Progenitor cell of endocrine pancreas (in vitro differentiated cells): ENCODE results near the gene ITGAX. TPM values are rescaled to one million over a fixed set of nuclear protein-coding genes. Genes with fewer than 3 reads are reported as not detected.

Source experiments
- DNase-seq: peaks from one replicate; pipeline ENCODE4 v3.0.0; 2021; ENCODE audit warnings: low spot score; ENCODE audit not compliant: unreplicated experiment
- H3K27ac Mint-ChIP-seq: 2 replicates; pipeline ENCODE4 v1.8.0; 2021; ENCODE audit warnings: mild to moderate bottlenecking, moderate library complexity, mixed read lengths
- H3K27me3 Mint-ChIP-seq: 2 replicates; pipeline ENCODE4 v1.8.0; 2021; ENCODE audit warnings: mixed read lengths
- H3K36me3 Mint-ChIP-seq: 2 replicates; pipeline ENCODE4 v1.8.0; 2022; ENCODE audit warnings: mixed read lengths; ENCODE audit not compliant: insufficient read depth
- H3K4me1 Mint-ChIP-seq: 2 replicates; pipeline ENCODE4 v1.8.0; 2021; ENCODE audit warnings: low read depth, mixed read lengths
- H3K4me3 Mint-ChIP-seq: 2 replicates; pipeline ENCODE4 v1.8.0; 2021; ENCODE audit warnings: low read depth, mild to moderate bottlenecking, moderate library complexity, mixed read lengths
- H3K9me3 Mint-ChIP-seq: 2 replicates; pipeline ENCODE4 v1.8.0; 2021; ENCODE audit warnings: low read depth, mixed read lengths
- total RNA-seq: library from RNA; stranded (reverse); gene quantifications from 2 replicates; pipeline ENCODE4 v1.2.1, GENCODE V29; 2021
- TF ChIP-seq, protein P1 (sequence below): fragments of 200-600 bp; sonication (generic); IDR thresholded peaks from one replicate; pipeline ENCODE4 v1.5.0; 2021; ENCODE audit warnings: antibody characterized with exemption, mild to moderate bottlenecking; ENCODE audit not compliant: unreplicated experiment

ITGAX gene
- total RNA-seq, 1 donor from 2014 or later, result not detected

DNA sequence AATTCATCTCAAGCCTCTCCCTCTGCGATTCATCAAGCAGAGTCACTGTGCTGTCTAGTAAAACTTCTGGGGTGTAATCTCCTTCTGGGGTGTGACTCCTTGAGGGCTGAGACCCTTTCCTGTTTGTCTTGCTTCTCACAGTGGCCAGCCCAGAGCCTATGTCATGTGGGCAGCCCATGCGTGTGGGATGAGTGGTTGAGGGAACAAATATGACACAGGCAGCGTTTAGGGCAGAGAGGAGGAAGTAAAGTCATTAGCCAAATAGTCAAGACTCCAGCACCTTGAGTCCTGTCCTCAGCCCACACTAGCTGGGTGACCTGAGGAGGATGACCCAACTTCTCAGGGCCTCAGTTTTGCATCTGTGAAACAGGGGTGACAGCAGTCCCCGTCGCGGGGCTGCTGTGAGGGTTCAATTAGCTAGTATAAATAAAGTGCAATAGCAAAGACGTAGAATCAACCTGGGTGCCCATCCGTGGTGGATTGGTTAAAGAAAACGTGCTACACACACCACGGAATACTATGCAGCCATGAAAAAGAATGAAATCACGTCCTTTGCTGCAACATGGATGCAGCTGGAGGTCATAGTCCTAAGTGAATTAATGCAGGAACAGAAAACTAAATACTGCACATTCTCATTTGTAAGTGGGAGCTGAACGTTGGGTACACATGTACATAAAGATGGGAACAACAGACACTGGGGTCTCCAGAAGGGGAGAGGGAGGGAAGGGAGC lies 4.5 kb upstream of the ITGAX start:
- Mint-ChIP-seq H3K27me3 (peaks cover 27% of the 10 kb centered on the region), H3K4me1 (no peaks in the 10 kb centered on the region), H3K9me3 (no peaks in the 10 kb centered on the region), H3K36me3 (no peaks in the 10 kb centered on the region), H3K27ac (no peak overlapping the region), H3K4me3 (no peak overlapping the region)
- DNase-seq, result no peak
- TF ChIP-seq, protein P1, sequence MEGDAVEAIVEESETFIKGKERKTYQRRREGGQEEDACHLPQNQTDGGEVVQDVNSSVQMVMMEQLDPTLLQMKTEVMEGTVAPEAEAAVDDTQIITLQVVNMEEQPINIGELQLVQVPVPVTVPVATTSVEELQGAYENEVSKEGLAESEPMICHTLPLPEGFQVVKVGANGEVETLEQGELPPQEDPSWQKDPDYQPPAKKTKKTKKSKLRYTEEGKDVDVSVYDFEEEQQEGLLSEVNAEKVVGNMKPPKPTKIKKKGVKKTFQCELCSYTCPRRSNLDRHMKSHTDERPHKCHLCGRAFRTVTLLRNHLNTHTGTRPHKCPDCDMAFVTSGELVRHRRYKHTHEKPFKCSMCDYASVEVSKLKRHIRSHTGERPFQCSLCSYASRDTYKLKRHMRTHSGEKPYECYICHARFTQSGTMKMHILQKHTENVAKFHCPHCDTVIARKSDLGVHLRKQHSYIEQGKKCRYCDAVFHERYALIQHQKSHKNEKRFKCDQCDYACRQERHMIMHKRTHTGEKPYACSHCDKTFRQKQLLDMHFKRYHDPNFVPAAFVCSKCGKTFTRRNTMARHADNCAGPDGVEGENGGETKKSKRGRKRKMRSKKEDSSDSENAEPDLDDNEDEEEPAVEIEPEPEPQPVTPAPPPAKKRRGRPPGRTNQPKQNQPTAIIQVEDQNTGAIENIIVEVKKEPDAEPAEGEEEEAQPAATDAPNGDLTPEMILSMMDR, result no peak

GRCh38 chr16:31351246-31351941 lies 3.6 kb upstream of the ITGAX start:
- Mint-ChIP-seq H3K4me1 (no peaks in the 10 kb centered on the region), H3K4me3 (no peak overlapping the region), H3K36me3 (no peaks in the 10 kb centered on the region), H3K27me3 (peaks cover 27% of the 10 kb centered on the region), H3K9me3 (no peaks in the 10 kb centered on the region), H3K27ac (no peak overlapping the region)
- TF ChIP-seq, protein P1, result no peak
- DNase-seq, result no peak

DNA sequence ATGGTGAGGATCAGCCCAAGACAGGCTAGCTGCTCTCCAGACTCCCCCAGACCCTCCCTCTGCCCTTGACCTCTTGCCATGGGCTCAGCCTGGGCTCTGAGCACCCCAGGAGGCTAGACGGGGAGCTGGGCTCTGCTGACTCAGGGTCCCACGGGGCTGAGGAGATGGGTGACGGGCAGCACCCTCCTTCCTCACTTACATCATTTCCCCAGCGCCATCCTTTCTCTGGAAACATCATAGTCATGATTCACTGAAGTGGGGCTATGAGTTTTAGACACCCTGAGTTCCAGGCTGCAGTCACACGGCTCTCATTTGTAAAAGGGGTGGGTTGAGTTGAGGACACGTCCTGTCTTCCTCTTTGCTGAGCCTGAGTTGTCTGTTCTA lies 3.0 kb upstream of the ITGAX start:
- Mint-ChIP-seq H3K4me3 (no peak overlapping the region), H3K27me3 (peaks cover 27% of the 10 kb centered on the region), H3K4me1 (no peaks in the 10 kb centered on the region), H3K27ac (no peak overlapping the region), H3K36me3 (no peaks in the 10 kb centered on the region), H3K9me3 (no peaks in the 10 kb centered on the region)
- no peak for DNase-seq
- TF ChIP-seq, protein P1, result no peak

DNA sequence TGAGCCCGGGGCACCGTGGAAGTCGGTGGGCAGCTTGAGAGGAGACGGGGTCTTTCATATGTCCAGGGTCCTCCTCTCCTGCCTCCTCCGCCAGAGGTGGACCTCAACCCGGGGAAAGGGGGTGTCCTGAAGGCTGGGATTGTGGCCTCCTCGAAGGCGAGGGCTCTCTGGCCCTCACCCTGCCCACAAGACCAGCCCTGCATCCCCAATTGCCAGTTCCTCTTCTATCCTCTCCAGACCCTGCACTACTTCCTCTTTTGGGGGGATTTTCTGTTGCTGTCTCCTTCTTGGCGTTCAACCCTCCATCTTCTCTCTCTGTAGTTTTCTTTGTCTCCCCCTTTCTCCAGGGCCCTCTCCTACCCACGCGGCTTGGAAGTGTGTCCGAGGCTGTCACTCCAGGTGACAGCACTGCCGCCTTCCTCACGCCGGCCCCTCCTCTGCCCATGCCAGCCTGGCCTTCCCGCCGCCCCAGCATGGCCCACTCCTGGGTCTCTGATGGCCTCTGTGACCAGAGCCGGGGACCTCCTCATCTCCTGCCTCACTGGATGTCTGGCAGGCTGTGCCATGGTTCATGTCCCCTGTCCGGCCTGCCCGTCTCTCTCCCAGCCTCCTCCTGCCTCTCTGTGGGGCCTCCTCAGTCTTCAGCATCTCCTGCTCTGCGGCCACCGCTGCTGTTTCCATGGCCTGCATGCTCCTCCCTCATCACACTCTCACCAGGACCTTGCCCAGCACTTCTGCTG lies 2.4 kb upstream of the ITGAX start:
- DNase-seq, result no peak
- TF ChIP-seq, protein P1, result no peak
- Mint-ChIP-seq H3K4me1 (no peaks in the 10 kb centered on the region), H3K4me3 (no peak overlapping the region), H3K27ac (no peak overlapping the region), H3K27me3 (peaks cover 27% of the 10 kb centered on the region), H3K9me3 (no peaks in the 10 kb centered on the region), H3K36me3 (no peaks in the 10 kb centered on the region)

DNA sequence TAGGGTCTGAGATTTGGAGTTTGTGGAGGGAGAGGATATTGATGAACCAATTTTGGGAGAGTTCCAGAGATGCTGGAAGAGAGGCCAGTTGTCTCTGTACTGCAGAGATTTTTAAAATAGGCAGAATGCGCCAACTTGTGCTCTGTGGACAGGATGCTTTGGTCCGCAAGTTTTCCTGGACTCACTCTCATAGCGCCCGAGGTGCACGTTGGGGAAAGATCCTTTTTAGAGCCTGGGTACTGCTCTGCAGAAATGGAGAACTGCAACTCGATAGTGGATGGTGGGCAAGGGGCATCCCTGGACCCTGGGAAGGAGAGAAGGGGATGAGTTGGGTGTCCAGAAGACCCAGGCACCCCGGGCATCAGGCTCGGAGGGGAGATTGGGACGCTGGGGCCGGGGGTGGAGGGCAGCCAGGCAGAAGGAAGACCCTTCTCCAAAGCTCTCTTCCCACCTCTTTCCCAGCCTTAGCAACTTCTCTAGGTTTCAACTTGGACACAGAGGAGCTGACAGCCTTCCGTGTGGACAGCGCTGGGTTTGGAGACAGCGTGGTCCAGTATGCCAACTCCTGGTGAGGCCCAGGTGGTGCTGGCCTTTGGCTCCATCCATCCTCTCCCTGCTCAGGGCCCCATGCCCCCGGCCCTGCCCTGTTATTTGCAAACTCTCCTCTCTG lies 590 bp downstream of the ITGAX start:
- Mint-ChIP-seq H3K4me1 (no peaks in the 10 kb centered on the region), H3K4me3 (no peak overlapping the region), H3K9me3 (no peaks in the 10 kb centered on the region), H3K27me3 (peaks cover 19% of the 10 kb centered on the region), H3K27ac (no peak overlapping the region), H3K36me3 (no peaks in the 10 kb centered on the region)
- DNase-seq, result no peak
- TF ChIP-seq, protein P1, result no peak
